H1 (cell line): ENCODE data around the gene PTPRH. TPM values are rescaled to one million over a fixed set of nuclear protein-coding genes. Genes with fewer than 3 reads are reported as not detected.

Experiments used
- CTCF ChIA-PET: fragments of 300-600 bp; sonication (Branson Sonifier 250); formaldehyde crosslinking; loops from one replicate; lab custom pipeline; 2021; ENCODE audit not compliant: partially characterized antibody; lab: Charles Lee
- POLR2A ChIA-PET: fragments of 300-600 bp; sonication (Branson Sonifier 250); formaldehyde crosslinking; loops from one replicate; lab custom pipeline; 2021; ENCODE audit warnings: inconsistent platforms; ENCODE audit not compliant: partially characterized antibody; lab: Charles Lee
- DNase-seq, 2 experiments: peaks; one replicate each; pipeline versions ENCODE4 v3.0.0 to v3.0.0-alpha.2; 2010 to 2022; ENCODE audit warnings: low spot score in 2 of 2, low read depth in 1 of 2, mixed read lengths in 1 of 2
- FAIRE-seq: peaks from 2 replicates; lab custom pipeline; 2011; peaks lifted over from hg19 to GRCh38; lab: Jason Lieb, UNC
- H2AFZ ChIP-seq: 2 replicates; pipeline ENCODE4 v1.8.1; 2012; ENCODE audit warnings: low read length, inconsistent platforms
- H2AK5ac ChIP-seq: 2 replicates; pipeline ENCODE4 v1.6.1; 2013; ENCODE audit warnings: low read depth, low read length
- H2BK120ac ChIP-seq: replicated peaks from 2 replicates; pipeline ENCODE3; 2013; ENCODE audit warnings: low read depth, low read length, inconsistent platforms
- H2BK12ac ChIP-seq: 2 replicates; pipeline ENCODE4 v1.6.1; 2013; ENCODE audit warnings: low read depth, low read length
- H2BK15ac ChIP-seq: 2 replicates; pipeline ENCODE4 v1.6.1; 2013; ENCODE audit warnings: low read length
- H2BK20ac ChIP-seq: 2 replicates; pipeline ENCODE4 v1.6.1; 2013; ENCODE audit warnings: low read length
- H2BK5ac ChIP-seq: 2 replicates; pipeline ENCODE4 v1.6.1; 2013; ENCODE audit warnings: low read depth, low read length
- H3K14ac ChIP-seq: 2 replicates; pipeline ENCODE4 v1.6.1; 2013; ENCODE audit warnings: inconsistent platforms; ENCODE audit not compliant: insufficient read length
- H3K18ac ChIP-seq: 2 replicates; pipeline ENCODE4 v1.6.1; 2013; ENCODE audit warnings: low read length; ENCODE audit errors: extremely low read depth
- H3K23ac ChIP-seq: 2 replicates; pipeline ENCODE4 v1.6.1; 2013; ENCODE audit warnings: inconsistent platforms; ENCODE audit not compliant: insufficient read length
- H3K23me2 ChIP-seq: 2 replicates; pipeline ENCODE4 v1.6.1; 2013; ENCODE audit warnings: low read depth, low read length
- H3K27ac ChIP-seq: 2 replicates; pipeline ENCODE4 v1.6.1; 2011; ENCODE audit warnings: low read depth, low read length, inconsistent platforms
- H3K27me3 ChIP-seq, 4 experiments: replicated peaks in 1 of 4; 1 replicate in 1 of 4; 2 replicates in 3 of 4; pipeline versions ENCODE4 v1.6.1 to v1.8.1; 2011 to 2013; ENCODE audit warnings: low read length in 3 of 4, mild to moderate bottlenecking in 3 of 4, inconsistent platforms in 2 of 4, mixed read lengths in 2 of 4, moderate library complexity in 1 of 4; ENCODE audit not compliant: control insufficient read depth in 3 of 4, insufficient read depth in 3 of 4; ENCODE audit errors: extremely low read depth in 1 of 4
- H3K36me3 ChIP-seq, 4 experiments: 2 replicates each; pipeline versions ENCODE4 v1.6.1 to v1.8.1; 2011 to 2013; ENCODE audit warnings: mild to moderate bottlenecking in 4 of 4, low read length in 3 of 4, moderate library complexity in 2 of 4, control low read depth in 1 of 4, inconsistent platforms in 1 of 4; ENCODE audit not compliant: insufficient read depth in 4 of 4, control insufficient read depth in 2 of 4
- H3K4ac ChIP-seq: replicated peaks from 2 replicates; pipeline ENCODE3; 2013; ENCODE audit warnings: low read length, low read depth, mixed read lengths, inconsistent platforms; ENCODE audit not compliant: insufficient read length
- H3K4me1 ChIP-seq, 4 experiments: replicated peaks in 1 of 4; 1 replicate in 1 of 4; 2 replicates in 3 of 4; pipeline versions ENCODE4 v1.6.1 to v1.8.1; 2011 to 2013; ENCODE audit warnings: low read length in 3 of 4, inconsistent platforms in 2 of 4, mixed read lengths in 1 of 4; ENCODE audit not compliant: insufficient read depth in 4 of 4, control insufficient read depth in 3 of 4
- H3K4me2 ChIP-seq, 2 experiments: 2 replicates each; pipeline versions ENCODE4 v1.6.1 to v1.8.1; 2011 to 2013; ENCODE audit warnings: low read depth in 2 of 2, low read length in 2 of 2, control low read depth in 1 of 2, inconsistent platforms in 1 of 2, mild to moderate bottlenecking in 1 of 2; ENCODE audit not compliant: insufficient read depth in 1 of 2
- H3K4me3 ChIP-seq, 4 experiments: fragments of 200-600, 300-600 bp in 1 of 4; sonication (generic), shearing (Covaris generic), sonication (Bioruptor Twin) in 1 of 4; 2 replicates each; pipeline versions ENCODE4 v1.5.1 to v1.8.1; 2011 to 2016; ENCODE audit warnings: low read length in 4 of 4, low read depth in 3 of 4, control low read depth in 2 of 4, inconsistent platforms in 2 of 4, mild to moderate bottlenecking in 2 of 4, mixed read lengths in 1 of 4, moderate library complexity in 1 of 4; ENCODE audit not compliant: insufficient read depth in 2 of 4; ENCODE audit errors: extremely low read depth in 1 of 4
- H3K56ac ChIP-seq: replicated peaks from 2 replicates; pipeline ENCODE3; 2013; ENCODE audit warnings: low read depth, mild to moderate bottlenecking, mixed read lengths, low read length, inconsistent platforms; ENCODE audit not compliant: insufficient read length
- H3K79me1 ChIP-seq: 2 replicates; pipeline ENCODE4 v1.6.1; 2013; ENCODE audit warnings: low read depth, low read length, control low read depth
- H3K79me2 ChIP-seq, 2 experiments: 2 replicates each; pipeline versions ENCODE4 v1.6.1 to v1.8.1; 2012 to 2013; ENCODE audit warnings: low read length in 2 of 2, mild to moderate bottlenecking in 2 of 2, inconsistent platforms in 1 of 2; ENCODE audit not compliant: insufficient read depth in 2 of 2, control insufficient read depth in 1 of 2
- H3K9ac ChIP-seq, 4 experiments: replicated peaks in 1 of 4; 1 replicate in 1 of 4; 2 replicates in 3 of 4; pipeline versions ENCODE4 v1.6.1 to v1.8.1; 2011 to 2013; ENCODE audit warnings: low read depth in 3 of 4, low read length in 3 of 4, control low read depth in 2 of 4, mild to moderate bottlenecking in 2 of 4, moderate library complexity in 2 of 4, inconsistent platforms in 1 of 4; ENCODE audit errors: extremely low read depth in 1 of 4
- H3K9me3 ChIP-seq, 2 experiments: 2 replicates each; pipeline versions ENCODE4 v1.6.1 to v1.8.1; 2012 to 2013; ENCODE audit warnings: mild to moderate bottlenecking in 2 of 2, moderate library complexity in 2 of 2, control low read depth in 1 of 2, inconsistent platforms in 1 of 2, low read depth in 1 of 2, low read length in 1 of 2, mixed read lengths in 1 of 2; ENCODE audit not compliant: insufficient read depth in 2 of 2
- H4K20me1 ChIP-seq, 2 experiments: replicated peaks in 1 of 2; 2 replicates each; pipeline versions ENCODE3 to v1.8.1; 2011 to 2013; ENCODE audit warnings: inconsistent platforms in 2 of 2, low read length in 2 of 2, mild to moderate bottlenecking in 1 of 2; ENCODE audit not compliant: insufficient read depth in 2 of 2, control insufficient read depth in 1 of 2
- H4K5ac ChIP-seq: 2 replicates; pipeline ENCODE4 v1.6.1; 2013; ENCODE audit warnings: low read length, low read depth, mixed read lengths, inconsistent platforms; ENCODE audit not compliant: insufficient read length
- H4K8ac ChIP-seq: 2 replicates; pipeline ENCODE4 v1.8.0; 2013; ENCODE audit warnings: mild to moderate bottlenecking, moderate library complexity, low read length, inconsistent platforms; ENCODE audit not compliant: insufficient read depth; ENCODE audit errors: extremely low read depth
- H4K91ac ChIP-seq: replicated peaks from 2 replicates; pipeline ENCODE3; 2013; ENCODE audit warnings: low read length, mixed read lengths, inconsistent platforms; ENCODE audit not compliant: insufficient read length
- CTCF ChIP-seq, 3 experiments: IDR thresholded peaks; 1 replicate in 2 of 3; 2 replicates in 1 of 3; pipeline versions ENCODE4 v1.5.1 to v1.6.1; 2011; ENCODE audit warnings: low read length in 3 of 3, mild to moderate bottlenecking in 3 of 3, inconsistent platforms in 2 of 3, low read depth in 1 of 3, moderate library complexity in 1 of 3; ENCODE audit not compliant: insufficient read depth in 1 of 3; ENCODE audit errors: control extremely low read depth in 1 of 3
- TEAD4 ChIP-seq: IDR thresholded peaks from 2 replicates; pipeline ENCODE4 v1.6.1; 2012; ENCODE audit warnings: low read depth, low read length, inconsistent platforms, mixed read lengths
- WGBS, 2 experiments: shearing (Covaris generic) in 1 of 2; methylation state at CpG; one replicate each; pipeline versions ENCODE4 v1.1.6 to v1.1.7; 2013 to 2015; ENCODE audit warnings: low lambda C conversion rate in 2 of 2, mixed read lengths in 2 of 2, inconsistent platforms in 1 of 2, low coverage in 1 of 2, missing lambda C conversion rate in 1 of 2; ENCODE audit not compliant: insufficient replicate concordance in 2 of 2, insufficient coverage in 1 of 2, insufficient read length in 1 of 2; ENCODE audit errors: extremely low coverage in 1 of 2, missing lambda C conversion rate in 1 of 2; 5-methylcytosine and 5-hydroxymethylcytosine counted together
- polyA plus RNA-seq, 7 experiments: library from polyadenylated mRNA; depleted of rRNA in 3 of 7; stranded (reverse) in 5 of 7; unstranded in 2 of 7; fragments of >200 nt in 5 of 7; fragments of 200-250 nt in 2 of 7; gene quantifications; 1 replicate in 5 of 7; 2 replicates in 1 of 7; 4 replicates in 1 of 7; pipeline versions ENCODE4 v1.2.1 to v1.2.3, GENCODE V29; 2011 to 2013; ENCODE audit warnings: missing spikeins in 2 of 7, mixed read lengths in 2 of 7
- total RNA-seq: library from RNA; stranded (reverse); fragmentation: NEBNext Ultra II Directional; extraction: Animal tissue kit (Norgen Biotek cat#: 25700); gene quantifications from 2 replicates; pipeline ENCODE4 v1.2.1, GENCODE V29; 2021

Gene PTPRH
- total and polyA plus RNA-seq, 2 of the 8 experiments (the other 6 are each of a cell fraction or from before 2014, with no cell fraction given), result 0.30 to 0.39 TPM

- Histone ChIP-seq H3K9me3 (no peaks in the 10 kb centered on the region), H3K4me2 (no peak overlapping the region; a peak in 1 of 4 replicates)
- POLR2A ChIA-PET, result interaction anchor here (0.7 to 3.3 kb wide), 6 partner anchors 9 to 232 kb away, joined by 3 to 16 read pairs (median 6); partner anchors contain the start of genes DNAAF3, PPP6R1 and UBE2S
- no peak for TF ChIP-seq TEAD4
- TF ChIP-seq CTCF (IDR thresholded peaks at IDR 0.05; ENCODE audit: control extremely low read depth in 1 of 3, insufficient read depth in 1 of 3, low read depth in 1 of 3, low read length in 3 of 3), result peak in 1 of 3 experiments; percentile 9; a peak in 1 of 4 replicates
- TF ChIP-seq, all 59 proteins: peak for 1
- no peak overlapping the region for H3K23ac ChIP-seq
- no peak overlapping the region for H3K4me3 ChIP-seq
- H3K79me2 ChIP-seq, result no peaks in the 10 kb centered on the region
- FAIRE-seq (peak; percentile 13), DNase-seq (no peak)
- 0 out of 2 replicates have a peak overlapping the region, but pooled peaks have one; percentile 46 for H2BK15ac ChIP-seq
- H2BK20ac ChIP-seq, result no peak overlapping the region
- H3K4ac ChIP-seq, result no peak overlapping the region
- H2BK120ac ChIP-seq, result no peak overlapping the region
- no peak overlapping the region for H3K14ac ChIP-seq
- WGBS, 2 experiments, result 62% methylated on average over 2 of the region's 2 CpGs; no CpG with 5 or more reads in 1 of the 2 experiments
- H2BK5ac ChIP-seq, result no peak overlapping the region
- H4K5ac ChIP-seq, result no peak overlapping the region
- no peak overlapping the region for H2AK5ac ChIP-seq
- H4K8ac ChIP-seq, result no peak overlapping the region
- H3K36me3 ChIP-seq, result no peaks in the 10 kb centered on the region
- no peak overlapping the region for H4K91ac ChIP-seq
- no peaks in the 10 kb centered on the region for H3K79me1 ChIP-seq
- 0 out of 2 replicates have a peak overlapping the region, but pooled peaks have one; percentile 43 for H2BK12ac ChIP-seq
- H3K9ac ChIP-seq, result no peak overlapping the region
- H3K18ac ChIP-seq, result no peak overlapping the region
- H3K4me1 ChIP-seq, result peaks cover 5 to 26% (median 18%) of the 10 kb centered on the region in 4 experiments
- H2AFZ ChIP-seq, result no peak overlapping the region
- H3K56ac ChIP-seq, result no peak overlapping the region
- H3K27me3 ChIP-seq, result peaks cover 2 to 57% (median 41%) of the 10 kb centered on the region in 4 experiments; a peak in 6 of 7 replicates
- peaks cover 0 to 2% of the 10 kb centered on the region in 2 experiments for H4K20me1 ChIP-seq
- H3K27ac ChIP-seq, result no peak overlapping the region
- CTCF ChIA-PET, result interaction anchor here (0.6 to 3.2 kb wide), 8 partner anchors 10 to 197 kb away, joined by 3 to 28 read pairs (median 4); partner anchors contain the start of gene DNAAF3
- H3K23me2 ChIP-seq, result peaks cover 25% of the 10 kb centered on the region; the same call in 1 of the 2 replicates
Observed at GRCh38 chr19:55176076-55176475, 33.2 kb downstream of the PTPRH start.
